ENCODE results near the gene PLSCR2. TPM values are rescaled to one million over a fixed set of nuclear protein-coding genes. Genes with fewer than 3 reads are reported as not detected.

Gene PLSCR2
- total RNA-seq, 4 donors from 2014 or later, result not detected

DNA sequence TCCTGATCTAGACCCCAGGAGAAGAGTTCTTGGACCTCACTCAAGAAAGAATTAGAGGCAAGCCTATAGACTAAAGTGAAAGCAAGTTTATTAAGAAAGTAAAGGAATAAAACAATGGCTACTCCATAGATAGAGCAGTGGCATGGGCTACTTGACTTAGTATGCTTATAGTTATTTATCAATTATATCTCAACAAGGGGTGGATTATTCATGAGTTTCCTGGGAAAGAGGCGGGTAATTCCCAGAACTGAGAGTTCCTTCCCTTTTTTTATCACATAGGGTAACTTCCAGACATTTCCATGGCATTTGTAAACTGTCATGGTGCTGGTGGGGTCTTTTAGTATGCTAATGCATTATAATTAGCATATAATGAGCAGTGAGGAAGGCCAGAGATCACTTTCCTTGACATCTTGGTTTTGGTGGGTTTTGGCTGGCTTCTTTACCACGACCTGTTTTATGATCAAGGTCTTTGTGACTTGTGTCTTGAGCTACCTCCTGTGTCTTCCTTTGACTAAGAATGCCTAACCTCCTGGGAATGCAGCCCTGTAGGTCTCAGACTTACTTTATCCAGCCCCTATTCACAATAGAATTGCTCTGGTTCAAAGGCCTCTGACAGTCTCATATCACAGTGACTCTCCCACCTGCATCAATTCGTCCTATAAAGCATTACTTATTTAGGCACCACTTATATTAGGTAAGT is 35.3 kb upstream of the PLSCR2 start:
- TF ChIP-seq, protein P1, sequence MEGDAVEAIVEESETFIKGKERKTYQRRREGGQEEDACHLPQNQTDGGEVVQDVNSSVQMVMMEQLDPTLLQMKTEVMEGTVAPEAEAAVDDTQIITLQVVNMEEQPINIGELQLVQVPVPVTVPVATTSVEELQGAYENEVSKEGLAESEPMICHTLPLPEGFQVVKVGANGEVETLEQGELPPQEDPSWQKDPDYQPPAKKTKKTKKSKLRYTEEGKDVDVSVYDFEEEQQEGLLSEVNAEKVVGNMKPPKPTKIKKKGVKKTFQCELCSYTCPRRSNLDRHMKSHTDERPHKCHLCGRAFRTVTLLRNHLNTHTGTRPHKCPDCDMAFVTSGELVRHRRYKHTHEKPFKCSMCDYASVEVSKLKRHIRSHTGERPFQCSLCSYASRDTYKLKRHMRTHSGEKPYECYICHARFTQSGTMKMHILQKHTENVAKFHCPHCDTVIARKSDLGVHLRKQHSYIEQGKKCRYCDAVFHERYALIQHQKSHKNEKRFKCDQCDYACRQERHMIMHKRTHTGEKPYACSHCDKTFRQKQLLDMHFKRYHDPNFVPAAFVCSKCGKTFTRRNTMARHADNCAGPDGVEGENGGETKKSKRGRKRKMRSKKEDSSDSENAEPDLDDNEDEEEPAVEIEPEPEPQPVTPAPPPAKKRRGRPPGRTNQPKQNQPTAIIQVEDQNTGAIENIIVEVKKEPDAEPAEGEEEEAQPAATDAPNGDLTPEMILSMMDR (IDR thresholded peaks at IDR 0.05; ENCODE audit: low read depth), result no peak

DNA sequence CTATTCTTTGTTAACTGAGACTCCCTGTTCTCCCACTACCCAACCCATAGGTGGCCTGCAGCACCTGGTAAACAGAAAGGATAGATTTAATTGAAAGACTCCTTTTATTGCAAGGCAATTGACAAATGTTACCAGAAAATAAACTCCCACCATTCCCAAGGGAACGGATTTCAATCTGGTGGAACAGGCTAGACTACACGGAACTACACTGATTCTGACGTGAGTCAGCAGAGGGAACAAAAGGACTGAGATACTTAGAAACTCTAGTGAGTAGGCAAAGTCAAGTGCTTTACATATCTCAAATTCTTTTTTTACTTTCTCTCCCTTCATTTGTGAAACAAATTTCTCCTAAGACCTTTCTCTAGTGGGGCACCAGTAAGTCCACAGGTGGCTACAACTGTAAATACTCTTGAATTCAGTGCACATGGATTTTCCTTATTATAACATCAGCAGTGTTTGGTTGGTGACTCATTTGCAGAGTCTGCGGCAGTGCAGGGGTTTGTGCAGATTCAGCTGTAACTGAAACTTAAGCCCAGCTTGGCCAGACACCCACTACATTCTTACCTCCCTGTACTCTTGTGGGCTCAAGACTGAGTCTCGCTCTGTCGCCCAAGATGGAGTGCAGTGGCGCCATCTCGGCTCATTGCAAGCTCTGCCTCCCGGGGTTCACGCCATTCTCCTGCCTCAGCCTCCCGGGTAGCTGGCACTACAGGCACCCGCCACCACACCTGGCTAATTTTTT is 34.3 kb upstream of the PLSCR2 start:
- TF ChIP-seq, protein P1 (IDR thresholded peaks at IDR 0.05; ENCODE audit: low read depth), result no peak

DNA sequence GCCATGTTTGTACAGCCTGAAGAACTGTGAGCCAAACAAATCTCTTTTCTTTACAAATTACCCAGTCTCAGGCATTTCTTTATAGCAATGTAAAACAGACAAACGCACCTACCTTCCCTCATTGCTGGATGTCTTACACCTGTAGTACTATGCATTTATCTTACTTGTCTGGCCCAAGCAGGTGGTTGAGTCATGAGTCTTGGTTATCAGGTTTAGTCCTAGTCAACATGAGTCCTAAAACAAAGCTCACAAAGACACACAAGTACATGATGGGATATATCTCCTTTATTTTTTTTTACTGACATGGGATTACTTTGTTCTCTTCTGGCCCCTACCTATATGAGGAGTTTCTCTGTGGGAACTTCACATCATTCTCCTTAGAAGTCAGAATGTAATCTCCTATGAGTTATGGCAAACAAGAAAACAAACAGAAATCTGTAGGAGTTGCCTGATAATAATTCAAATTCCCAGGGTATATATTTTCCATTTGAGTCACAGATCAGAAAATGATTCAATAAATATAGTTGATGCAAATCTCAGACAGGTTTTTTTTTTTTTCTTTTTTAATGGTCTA is 33.6 kb upstream of the PLSCR2 start:
- TF ChIP-seq, protein P1 (IDR thresholded peaks at IDR 0.05; ENCODE audit: low read depth), result no peak

DNA sequence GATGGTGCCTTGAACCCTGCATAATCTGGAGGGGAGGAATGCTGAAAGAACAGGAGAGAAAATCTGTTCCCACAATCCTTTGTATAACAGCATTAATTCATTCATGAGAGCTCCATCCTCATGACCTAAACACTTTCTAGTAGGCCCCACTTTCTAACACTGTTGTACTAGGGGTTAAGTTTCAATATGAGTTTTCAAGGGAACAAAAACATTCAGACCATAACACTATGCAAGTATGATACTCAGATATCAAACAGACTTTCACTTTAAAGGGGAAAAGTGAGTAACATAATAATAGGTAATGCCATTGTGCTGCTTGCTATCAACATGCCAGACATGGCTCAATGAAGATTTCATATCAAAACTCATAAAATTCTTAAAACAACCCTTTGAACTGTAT is 32.4 kb upstream of the PLSCR2 start:
- TF ChIP-seq, protein P1 (IDR thresholded peaks at IDR 0.05; ENCODE audit: low read depth), result no peak

DNA sequence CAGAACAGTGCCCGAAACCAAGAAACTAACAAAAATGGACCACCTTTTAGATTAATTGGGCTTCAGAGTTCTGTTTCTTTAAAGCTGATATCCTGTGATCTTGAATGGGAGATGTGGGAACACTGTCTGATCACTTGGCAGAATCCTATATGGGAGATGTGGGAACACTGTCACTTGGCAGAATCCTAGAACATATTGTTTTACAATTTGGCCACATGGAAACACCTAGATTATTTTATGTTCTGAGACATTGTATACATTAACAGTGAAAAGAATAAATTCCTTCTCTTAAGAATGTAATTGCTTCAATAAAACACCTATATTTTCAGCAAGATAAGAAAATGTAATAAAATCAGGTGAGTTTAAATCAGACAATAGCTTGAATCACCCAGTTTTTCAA is 30.3 kb upstream of the PLSCR2 start:
- TF ChIP-seq, protein P1 (IDR thresholded peaks at IDR 0.05; ENCODE audit: low read depth), result no peak

DNA sequence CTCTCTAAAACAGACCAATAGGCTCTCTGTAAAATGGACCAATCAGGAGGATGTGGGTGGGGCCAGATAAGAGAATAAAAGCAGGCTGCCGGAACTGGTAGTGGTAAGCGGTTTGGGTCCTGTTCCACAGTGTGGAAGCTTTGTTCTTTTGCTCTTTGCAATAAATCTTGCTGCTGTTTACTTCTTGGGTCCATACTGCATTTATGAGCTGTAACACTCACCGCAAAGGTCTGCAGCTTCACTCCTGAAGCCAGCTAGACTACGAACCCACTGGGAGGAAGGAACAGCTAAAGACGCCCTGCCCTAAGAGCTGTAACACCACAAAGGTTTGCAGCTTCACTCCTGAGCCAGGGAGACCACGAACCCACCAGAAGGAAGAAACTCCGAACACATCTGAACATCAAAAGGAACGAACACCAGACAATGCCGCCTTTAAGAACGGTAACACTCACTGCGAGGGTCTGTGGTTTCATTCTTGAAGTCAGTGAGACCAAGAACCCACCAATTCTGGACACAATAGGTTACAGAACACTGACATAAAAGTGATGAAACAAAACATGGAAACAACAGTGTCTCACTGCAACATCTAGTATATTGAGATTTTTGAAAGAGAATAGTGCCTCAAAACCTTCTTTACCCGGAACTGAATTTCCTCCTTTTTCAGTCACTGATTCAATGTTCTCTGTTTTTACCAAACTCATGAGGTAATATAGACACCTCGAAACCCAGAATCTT is 28.8 kb upstream of the PLSCR2 start:
- TF ChIP-seq, protein P1 (IDR thresholded peaks at IDR 0.05; ENCODE audit: low read depth), result no peak

DNA sequence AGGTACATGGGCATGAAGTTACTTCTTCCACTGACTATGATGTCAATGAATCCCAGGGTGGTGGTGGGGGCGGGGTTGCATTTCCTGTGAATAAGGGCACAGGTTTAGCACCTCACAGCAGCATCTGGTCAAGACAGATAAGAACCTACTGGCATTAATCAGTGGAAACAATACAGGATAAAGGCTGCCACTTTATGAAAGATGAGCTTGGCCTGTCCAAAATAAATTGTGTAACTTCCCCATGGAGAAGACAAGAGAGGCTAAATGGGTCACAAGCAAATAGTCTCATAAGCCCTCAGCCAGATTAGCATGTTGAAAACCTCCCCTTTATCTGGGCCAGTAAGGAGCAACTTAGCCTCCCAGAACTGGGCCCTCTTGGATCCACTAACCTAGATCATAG is 27.4 kb upstream of the PLSCR2 start:
- TF ChIP-seq, protein P1 (IDR thresholded peaks at IDR 0.05; ENCODE audit: low read depth), result no peak

Data from subcutaneous adipose tissue (tissue), 4 donors.